ENCODE data around the gene IFRD2. TPM values are rescaled to one million over a fixed set of nuclear protein-coding genes. Genes with fewer than 3 reads are reported as not detected.

Gene IFRD2
- total RNA-seq, 4 donors from 2014 or later: 63.9 to 96.5 (median 88.4) TPM

- H3K36me3 ChIP-seq: no peaks in the 10 kb centered on the region
- H3K27ac ChIP-seq: peak overlapping the region; percentile 48 to 88 (median 77)
- intact Hi-C loops (cut with DNase I): no loop called here
- no peaks in the 10 kb centered on the region for H3K27me3 ChIP-seq
- no peaks in the 10 kb centered on the region for H3K9me3 ChIP-seq
- peaks cover 22 to 35% of the 10 kb centered on the region in 2 donors for H3K4me1 ChIP-seq
- no peak for TF ChIP-seq CTCF (IDR thresholded peaks at IDR 0.05)
- no peak for TF ChIP-seq POLR2A (IDR thresholded peaks at IDR 0.05)
- no peak overlapping the region for H3K4me3 ChIP-seq (replicated peaks in 1 of 3)
- 90 to 92% methylated on average over 6 of the region's 6 CpGs for WGBS, 2 donors
- no peak for DNase-seq
Observed at GRCh38 chr3:50300681-50301254, 8.5 kb upstream of the IFRD2 start.

GRCh38 chr3:50299929-50300680 lies 7.9 kb upstream of the IFRD2 start:
- peaks cover 22 to 35% of the 10 kb centered on the region in 2 donors for H3K4me1 ChIP-seq
- intact Hi-C loops (cut with DNase I): no loop called here
- 52 to 65% methylated on average over 12 of the region's 12 CpGs for whole genome bisulfite sequencing, 2 donors
- H3K9me3 ChIP-seq: no peaks in the 10 kb centered on the region
- H3K27ac ChIP-seq: peak overlapping the region; percentile 48 to 88 (median 77)
- TF ChIP-seq POLR2A (IDR thresholded peaks at IDR 0.05) (no peak), CTCF (IDR thresholded peaks at IDR 0.05) (no peak)
- no peaks in the 10 kb centered on the region for H3K27me3 ChIP-seq
- no peak for DNase-seq
- H3K36me3 ChIP-seq: no peaks in the 10 kb centered on the region
- H3K4me3 ChIP-seq (replicated peaks in 1 of 3): peak overlapping the region in 2 of 3 donors; percentile 8 to 57

GRCh38 chr3:50299638-50299928 lies 7.4 kb upstream of the IFRD2 start:
- Histone ChIP-seq H3K27ac (peak overlapping the region; percentile 48 to 88 (median 77)), H3K27me3 (no peaks in the 10 kb centered on the region), H3K4me1 (peaks cover 22 to 35% of the 10 kb centered on the region in 2 donors), H3K9me3 (no peaks in the 10 kb centered on the region), H3K4me3 (replicated peaks in 1 of 3) (peak overlapping the region in 2 of 3 donors; percentile 8 to 57), H3K36me3 (no peaks in the 10 kb centered on the region)
- intact Hi-C loops (cut with DNase I): no loop called here
- no peak for DNase-seq
- 2 to 3% methylated on average over 9 to 12 of the region's 12 CpGs for WGBS, 2 donors
- TF ChIP-seq POLR2A (IDR thresholded peaks at IDR 0.05) (no peak), CTCF (IDR thresholded peaks at IDR 0.05) (no peak)

- WGBS, 2 donors: 0 to 1% methylated on average over 21 to 34 of the region's 61 CpGs
- Histone ChIP-seq H3K9me3 (no peaks in the 10 kb centered on the region), H3K4me1 (peaks cover 22 to 35% of the 10 kb centered on the region in 2 donors), H3K27ac (peak within 1 kb of the TSS; percentile 65 to 88 (median 88)), H3K36me3 (no peaks in the 10 kb centered on the region), H3K27me3 (no peaks in the 10 kb centered on the region), H3K4me3 (replicated peaks in 1 of 3) (peak within 1 kb of the TSS; percentile 32 to 68 (median 57))
- intact Hi-C loops (cut with DNase I): no loop called here
- peak; percentile 99 for DNase-seq
- TF ChIP-seq CTCF (IDR thresholded peaks at IDR 0.05) (peak in 5 of 6 experiments; percentile 14 to 49 (median 43)), POLR2A (IDR thresholded peaks at IDR 0.05) (peak; percentile 59 to 93)
Observed at GRCh38 chr3:50298836-50299637, 6.8 kb upstream of the IFRD2 start, which contains the start of the genes HYAL3 and NAA80. Gene HYAL3 (minus strand): TSS chr3:50299405. CDS start chr3:50295602, 3,803 bp downstream. Gene NAA80 (minus strand): TSS chr3:50299405. CDS start chr3:50297463, 1,942 bp downstream.
